Smooth muscle cell (in vitro differentiated cells): ENCODE data around the gene COTL1. TPM values are rescaled to one million over a fixed set of nuclear protein-coding genes. Genes with fewer than 3 reads are reported as not detected.

ENCODE experiments used
- DNase-seq: peaks from one replicate; lab custom pipeline; 2025; ENCODE audit not compliant: unreplicated experiment; lab: John Stamatoyannopoulos, UW
- H2AFZ ChIP-seq: fragments of 200-600 bp; sonication (generic); 2 replicates; pipeline ENCODE4 v1.6.0; 2016; ENCODE audit warnings: antibody characterized with exemption, low read depth, mild to moderate bottlenecking
- H3F3A ChIP-seq: fragments of 200-600 bp; sonication (generic); 2 replicates; pipeline ENCODE4 v1.6.0; 2017; ENCODE audit warnings: antibody characterized with exemption, low read depth
- H3K27ac ChIP-seq: fragments of 200-600 bp; sonication (generic); 2 replicates; pipeline ENCODE4 v1.5.1; 2016; ENCODE audit warnings: low read depth, mild to moderate bottlenecking
- H3K27me3 ChIP-seq: fragments of 200-600 bp; sonication (generic); 2 replicates; pipeline ENCODE4 v1.6.1; 2016; ENCODE audit warnings: low read depth, mild to moderate bottlenecking
- H3K36me3 ChIP-seq: fragments of 200-600 bp; sonication (generic); 2 replicates; pipeline ENCODE4 v1.5.1; 2016; ENCODE audit warnings: low read depth
- H3K4me1 ChIP-seq: fragments of 200-600 bp; sonication (generic); 2 replicates; pipeline ENCODE4 v1.5.1; 2016; ENCODE audit warnings: low read depth
- H3K4me2 ChIP-seq: fragments of 200-600 bp; sonication (generic); 2 replicates; pipeline ENCODE4 v1.6.0; 2016; ENCODE audit warnings: mild to moderate bottlenecking
- H3K4me3 ChIP-seq: fragments of 200-600 bp; sonication (generic); 2 replicates; pipeline ENCODE4 v1.5.1; 2016; ENCODE audit warnings: mild to moderate bottlenecking
- H3K79me2 ChIP-seq: fragments of 200-600 bp; sonication (generic); 2 replicates; pipeline ENCODE4 v1.6.0; 2016; ENCODE audit warnings: low read depth, mild to moderate bottlenecking
- H3K9ac ChIP-seq: fragments of 200-600 bp; sonication (generic); 2 replicates; pipeline ENCODE4 v1.6.0; 2016; ENCODE audit warnings: low read depth
- H3K9me3 ChIP-seq: fragments of 200-600 bp; sonication (generic); replicated peaks from 2 replicates; pipeline ENCODE4 v1.5.1; 2016; ENCODE audit warnings: low read depth
- H4K20me1 ChIP-seq: fragments of 200-600 bp; sonication (generic); 2 replicates; pipeline ENCODE4 v1.6.0; 2016; ENCODE audit warnings: low read depth
- CTCF ChIP-seq: fragments of 200-600 bp; sonication (generic); IDR thresholded peaks from 2 replicates; pipeline ENCODE4 v1.5.1; 2017; ENCODE audit warnings: borderline replicate concordance, mild to moderate bottlenecking, antibody characterized with exemption; ENCODE audit not compliant: insufficient read depth, poor library complexity, severe bottlenecking
- WGBS: methylation state at CpG from one replicate; pipeline ENCODE4 v1.1.7; 2016; ENCODE audit warnings: low lambda C conversion rate; 5-methylcytosine and 5-hydroxymethylcytosine counted together
- polyA plus RNA-seq: library from polyadenylated mRNA; unstranded; fragments of >200 nt; fragmentation: Nextera tagmentation; extraction: Ambion mirVana; gene quantifications from 2 replicates; pipeline ENCODE4 v1.2.1, GENCODE V29; 2016
- total RNA-seq: library from RNA; depleted of rRNA; stranded (reverse); fragments of >200 nt; gene quantifications from 2 replicates; pipeline ENCODE4 v1.2.3, GENCODE V29; 2014

COTL1 gene
- total and polyA plus RNA-seq, 2 experiments from 2014 or later = 81.2 to 233 TPM

DNA sequence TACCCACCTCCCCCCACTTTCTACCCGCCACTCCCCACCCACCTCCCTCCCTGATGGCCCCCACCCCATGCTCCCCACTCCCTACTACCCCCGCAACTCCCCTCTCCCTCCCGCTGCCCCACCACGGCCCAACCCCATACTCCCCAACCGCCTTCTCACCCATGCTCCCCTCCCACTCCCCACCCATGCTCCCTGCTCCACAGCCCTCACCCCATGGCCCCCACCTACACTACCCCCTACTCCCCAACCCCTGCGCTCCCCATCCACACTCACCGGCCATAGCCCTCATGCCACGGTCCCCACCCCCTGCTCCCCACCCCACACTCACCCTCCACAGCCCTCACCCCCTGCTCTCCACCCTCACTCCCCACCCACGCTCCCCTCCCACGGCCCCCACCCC lies 13.9 kb downstream of the COTL1 start:
- H3K9me3 ChIP-seq = no peaks in the 10 kb centered on the region
- 90% methylated on average over 5 of the region's 10 CpGs for WGBS
- H3K79me2 ChIP-seq = peaks cover 48% of the 10 kb centered on the region
- H3K4me3 ChIP-seq = no peak overlapping the region
- no peak overlapping the region for H2AFZ ChIP-seq
- H3K9ac ChIP-seq = no peak overlapping the region
- H4K20me1 ChIP-seq = peaks cover 38% of the 10 kb centered on the region
- no peak overlapping the region for H3K4me2 ChIP-seq
- no peaks in the 10 kb centered on the region for H3K36me3 ChIP-seq
- no peaks in the 10 kb centered on the region for H3K27me3 ChIP-seq
- H3F3A ChIP-seq = peaks cover 34% of the 10 kb centered on the region
- peaks cover 32% of the 10 kb centered on the region for H3K4me1 ChIP-seq
- no peak for DNase-seq
- TF ChIP-seq CTCF = no peak
- H3K27ac ChIP-seq = peak overlapping the region; percentile 97

DNA sequence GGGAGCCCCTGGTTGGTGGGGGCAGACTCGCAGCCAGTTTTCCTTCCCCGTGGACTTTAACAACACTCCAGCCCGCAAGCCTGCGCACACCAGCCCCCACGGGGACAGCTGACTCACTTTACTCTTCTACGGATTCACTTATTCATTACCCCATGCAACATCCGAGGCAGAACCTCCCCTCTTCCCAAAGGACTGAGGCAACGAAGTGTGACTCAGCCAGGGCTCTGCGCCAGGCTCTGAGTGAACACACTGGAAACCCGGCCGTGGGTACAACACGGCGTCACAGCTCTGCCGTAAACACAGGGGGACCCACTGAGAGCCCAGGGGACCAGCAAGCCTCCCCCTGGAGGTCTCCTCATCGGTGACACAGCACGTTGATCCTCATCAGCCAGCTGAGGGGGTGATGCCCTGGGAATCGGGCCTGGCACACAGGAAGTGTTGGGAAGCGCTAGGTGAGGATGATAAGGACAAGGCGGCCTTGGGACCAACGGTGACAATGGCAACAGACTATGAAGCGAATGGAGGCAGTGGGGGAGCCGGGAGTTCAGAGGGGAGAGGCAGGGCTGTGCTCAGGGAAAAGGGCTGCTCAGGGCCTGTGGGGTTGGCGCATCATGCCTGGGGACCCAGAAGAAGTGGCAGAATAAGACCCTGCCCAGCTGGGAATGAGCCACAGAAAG lies 14.6 kb downstream of the COTL1 start:
- H3F3A ChIP-seq = peaks cover 34% of the 10 kb centered on the region
- peak overlapping the region; percentile 74 for H3K9ac ChIP-seq
- H3K4me1 ChIP-seq = peaks cover 36% of the 10 kb centered on the region
- H3K36me3 ChIP-seq = no peaks in the 10 kb centered on the region
- DNase-seq = peak; percentile 58
- peak overlapping the region; percentile 97 for H3K27ac ChIP-seq
- peak overlapping the region; percentile 76 for H3K4me2 ChIP-seq
- H3K27me3 ChIP-seq = no peaks in the 10 kb centered on the region
- H3K4me3 ChIP-seq = no peak overlapping the region
- WGBS = 48% methylated on average over 23 of the region's 23 CpGs
- H3K9me3 ChIP-seq = no peaks in the 10 kb centered on the region
- no peak overlapping the region for H2AFZ ChIP-seq
- TF ChIP-seq CTCF = no peak
- H4K20me1 ChIP-seq = peaks cover 32% of the 10 kb centered on the region
- H3K79me2 ChIP-seq = peaks cover 41% of the 10 kb centered on the region

DNA sequence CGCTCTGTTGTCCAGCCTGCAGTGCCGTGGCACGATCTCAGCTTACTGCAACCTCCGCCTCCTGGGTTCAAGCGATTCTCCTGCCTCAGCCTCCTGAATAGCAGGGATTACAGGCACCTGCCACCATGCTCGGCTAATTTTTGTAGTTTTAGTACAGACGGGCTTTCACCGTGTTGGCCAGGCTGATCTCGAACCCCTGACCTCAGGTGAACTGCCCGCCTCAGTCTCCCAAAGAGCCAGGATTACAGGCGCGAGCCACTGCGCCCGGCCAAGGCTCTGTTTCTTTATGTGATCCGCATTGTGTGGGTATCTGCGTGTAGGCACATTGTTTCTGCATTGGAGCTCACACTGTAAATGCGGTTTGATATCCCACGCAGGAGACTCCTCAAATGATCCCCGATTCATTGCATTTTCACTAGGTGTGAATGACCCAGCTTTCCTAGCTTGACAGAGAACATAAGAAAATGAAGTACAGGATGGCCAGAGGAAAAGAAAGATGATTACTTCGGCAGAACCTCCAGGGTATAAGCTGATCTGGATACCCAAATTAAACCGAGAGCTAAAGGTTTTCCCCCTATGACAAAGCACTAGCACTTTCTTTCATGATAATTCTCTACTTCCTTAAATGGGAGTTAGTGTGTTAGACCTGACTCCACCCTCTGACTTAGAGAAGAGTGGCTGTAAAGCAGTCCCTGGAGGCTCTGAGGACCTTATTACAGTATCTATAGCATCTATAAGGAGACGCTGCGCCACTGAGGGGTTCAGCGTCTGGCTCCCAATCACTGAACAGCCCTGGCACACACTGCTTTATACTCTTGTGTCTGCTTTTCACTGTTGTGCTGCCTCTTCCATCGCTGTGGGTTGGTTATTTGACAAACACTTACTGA lies 17.3 kb downstream of the COTL1 start:
- Histone ChIP-seq H3K4me2 (peak overlapping the region; percentile 76), H3K9ac (peak overlapping the region; percentile 0)

More for the DNA sequence above, 17.3 kb downstream of the COTL1 start:
- TF ChIP-seq CTCF = no peak
- H3K79me2 ChIP-seq = peaks cover 38% of the 10 kb centered on the region
- H3K27ac ChIP-seq = peak overlapping the region; percentile 97
- peaks cover 45% of the 10 kb centered on the region for H3K4me1 ChIP-seq
- 73% methylated on average over 25 of the region's 25 CpGs for WGBS
- H3K36me3 ChIP-seq = no peaks in the 10 kb centered on the region
- DNase-seq = no peak
- peaks cover 34% of the 10 kb centered on the region for H3F3A ChIP-seq
- H3K9me3 ChIP-seq = no peaks in the 10 kb centered on the region
- no peak overlapping the region for H2AFZ ChIP-seq
- H3K4me3 ChIP-seq = no peak overlapping the region
- H3K27me3 ChIP-seq = no peaks in the 10 kb centered on the region
- H4K20me1 ChIP-seq = peaks cover 37% of the 10 kb centered on the region
